ENCODE data around the gene NME1. TPM values are rescaled to one million over a fixed set of nuclear protein-coding genes. Genes with fewer than 3 reads are reported as not detected.

Gene NME1
- polyA plus RNA-seq, 1 donor (not counting 4 experiments of a cell fraction or from before 2014, with no cell fraction given), result 381 TPM

DNA sequence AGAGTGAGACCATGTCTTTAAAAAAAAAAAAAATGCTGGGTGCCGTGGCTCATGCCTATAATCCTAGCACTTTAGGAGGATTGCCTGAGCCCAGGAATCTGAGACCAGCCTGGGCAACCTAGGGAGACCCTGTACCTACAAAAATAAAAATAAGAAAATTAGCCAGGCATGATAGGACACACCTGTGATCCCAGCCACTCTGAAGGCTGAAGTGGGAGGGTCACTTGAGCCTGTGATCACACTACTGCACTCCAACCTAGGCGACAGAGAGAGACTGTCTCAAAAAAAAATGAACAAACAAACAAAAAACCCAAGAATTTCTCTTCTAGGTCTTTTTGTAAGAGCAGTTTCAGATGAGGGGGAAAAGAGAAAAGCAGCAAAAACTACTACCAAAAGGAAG, 47.5 kb downstream of the NME1 start:
- Histone ChIP-seq H3K4me1 (ENCODE audit: control insufficient read depth, extremely low read depth, insufficient read depth, low read length) (no peaks in the 10 kb centered on the region), H3K9ac (ENCODE audit: control insufficient read depth, extremely low read depth, insufficient read depth, low read length) (no peak overlapping the region), H3K4me3 (ENCODE audit: control insufficient read depth in 2 of 3, extremely low read depth in 1 of 3, insufficient read depth in 2 of 3, low read depth in 1 of 3, low read length in 3 of 3) (no peak overlapping the region), H3K9me1 (ENCODE audit: control insufficient read depth, extremely low read depth, insufficient read depth, low read length) (no peaks in the 10 kb centered on the region), H3K27me3 (ENCODE audit: control insufficient read depth, extremely low read depth, insufficient read depth, low read length) (no peaks in the 10 kb centered on the region), H2AFZ (ENCODE audit: control insufficient read depth, low read length) (no peak overlapping the region), H3K4me2 (ENCODE audit: control insufficient read depth, extremely low read depth, insufficient read depth, low read depth, low read length) (no peak overlapping the region), H4K20me1 (ENCODE audit: control insufficient read depth, extremely low read depth, insufficient read depth, low read length) (no peaks in the 10 kb centered on the region), H3K36me3 (ENCODE audit: control insufficient read depth in 2 of 2, extremely low read depth in 1 of 2, insufficient read depth in 2 of 2, low read length in 2 of 2) (peaks cover 7 to 14% of the 10 kb centered on the region in 2 experiments), H3K9me3 (ENCODE audit: control insufficient read depth, low read depth, low read length) (no peaks in the 10 kb centered on the region), H3K79me2 (ENCODE audit: control insufficient read depth, insufficient read depth, low read length) (no peaks in the 10 kb centered on the region), H3K27ac (ENCODE audit: control insufficient read depth, insufficient read depth, low read length) (no peak overlapping the region)
- no peak for DNase-seq (ENCODE audit: low read depth, low spot score)
- FAIRE-seq, result no peak
- TF ChIP-seq, protein P1, sequence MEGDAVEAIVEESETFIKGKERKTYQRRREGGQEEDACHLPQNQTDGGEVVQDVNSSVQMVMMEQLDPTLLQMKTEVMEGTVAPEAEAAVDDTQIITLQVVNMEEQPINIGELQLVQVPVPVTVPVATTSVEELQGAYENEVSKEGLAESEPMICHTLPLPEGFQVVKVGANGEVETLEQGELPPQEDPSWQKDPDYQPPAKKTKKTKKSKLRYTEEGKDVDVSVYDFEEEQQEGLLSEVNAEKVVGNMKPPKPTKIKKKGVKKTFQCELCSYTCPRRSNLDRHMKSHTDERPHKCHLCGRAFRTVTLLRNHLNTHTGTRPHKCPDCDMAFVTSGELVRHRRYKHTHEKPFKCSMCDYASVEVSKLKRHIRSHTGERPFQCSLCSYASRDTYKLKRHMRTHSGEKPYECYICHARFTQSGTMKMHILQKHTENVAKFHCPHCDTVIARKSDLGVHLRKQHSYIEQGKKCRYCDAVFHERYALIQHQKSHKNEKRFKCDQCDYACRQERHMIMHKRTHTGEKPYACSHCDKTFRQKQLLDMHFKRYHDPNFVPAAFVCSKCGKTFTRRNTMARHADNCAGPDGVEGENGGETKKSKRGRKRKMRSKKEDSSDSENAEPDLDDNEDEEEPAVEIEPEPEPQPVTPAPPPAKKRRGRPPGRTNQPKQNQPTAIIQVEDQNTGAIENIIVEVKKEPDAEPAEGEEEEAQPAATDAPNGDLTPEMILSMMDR (optimal IDR thresholded peaks at IDR 0.05 in 1 of 3, IDR thresholded peaks at IDR 0.05 in 1 of 3, conservative IDR thresholded peaks at IDR 0.05 in 1 of 3; ENCODE audit: extremely low read depth in 1 of 3, insufficient read depth in 2 of 3, low read length in 3 of 3), result no peak
- no peak for TF ChIP-seq EZH2 (IDR thresholded peaks at IDR 0.05; ENCODE audit: low read length)
- dilution Hi-C loops (cut with MboI; ENCODE audit: extremely low pct_ligation_motif_present, low sequenced_read_pairs), result no loop called here

DNA sequence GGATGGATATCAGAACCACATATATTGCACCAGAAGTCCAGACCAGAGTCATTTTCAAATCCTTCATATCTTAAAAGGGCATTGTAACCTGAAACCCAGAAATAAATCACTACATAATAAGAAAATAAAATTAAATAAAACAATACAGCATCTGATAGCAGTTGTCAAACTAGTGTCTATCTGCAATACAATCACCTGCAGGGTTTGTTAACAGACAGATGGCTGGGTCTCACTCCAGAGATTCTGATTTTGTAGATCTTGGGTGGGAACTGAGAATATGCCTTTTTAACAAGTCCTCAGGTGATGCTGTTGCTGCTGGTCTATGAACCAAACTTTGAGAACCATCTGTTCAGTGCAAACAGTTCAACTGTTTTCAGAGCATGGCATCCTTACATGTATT, 50.5 kb downstream of the NME1 start:
- H3K9me3 ChIP-seq (ENCODE audit: control insufficient read depth, low read depth, low read length), result no peaks in the 10 kb centered on the region
- FAIRE-seq (no peak), DNase-seq (ENCODE audit: low read depth, low spot score) (no peak)
- no peak overlapping the region for H2AFZ ChIP-seq (ENCODE audit: control insufficient read depth, low read length)
- H3K79me2 ChIP-seq (ENCODE audit: control insufficient read depth, insufficient read depth, low read length), result no peaks in the 10 kb centered on the region
- no peak overlapping the region for H3K27ac ChIP-seq (ENCODE audit: control insufficient read depth, insufficient read depth, low read length)
- peaks cover 9 to 14% of the 10 kb centered on the region in 2 experiments for H3K36me3 ChIP-seq (ENCODE audit: control insufficient read depth in 2 of 2, extremely low read depth in 1 of 2, insufficient read depth in 2 of 2, low read length in 2 of 2)
- H3K9me1 ChIP-seq (ENCODE audit: control insufficient read depth, extremely low read depth, insufficient read depth, low read length), result no peaks in the 10 kb centered on the region
- TF ChIP-seq, protein P1 (optimal IDR thresholded peaks at IDR 0.05 in 1 of 3, IDR thresholded peaks at IDR 0.05 in 1 of 3, conservative IDR thresholded peaks at IDR 0.05 in 1 of 3; ENCODE audit: extremely low read depth in 1 of 3, insufficient read depth in 2 of 3, low read length in 3 of 3), result no peak
- no peak for TF ChIP-seq EZH2 (IDR thresholded peaks at IDR 0.05; ENCODE audit: low read length)
- no peaks in the 10 kb centered on the region for H3K27me3 ChIP-seq (ENCODE audit: control insufficient read depth, extremely low read depth, insufficient read depth, low read length)
- H3K4me3 ChIP-seq (ENCODE audit: control insufficient read depth in 2 of 3, extremely low read depth in 1 of 3, insufficient read depth in 2 of 3, low read depth in 1 of 3, low read length in 3 of 3), result no peak overlapping the region
- H3K4me1 ChIP-seq (ENCODE audit: control insufficient read depth, extremely low read depth, insufficient read depth, low read length), result no peaks in the 10 kb centered on the region
- dilution Hi-C loops (cut with MboI; ENCODE audit: extremely low pct_ligation_motif_present, low sequenced_read_pairs), result no loop called here
- no peak overlapping the region for H3K4me2 ChIP-seq (ENCODE audit: control insufficient read depth, extremely low read depth, insufficient read depth, low read depth, low read length)
- H4K20me1 ChIP-seq (ENCODE audit: control insufficient read depth, extremely low read depth, insufficient read depth, low read length), result no peaks in the 10 kb centered on the region
- no peak overlapping the region for H3K9ac ChIP-seq (ENCODE audit: control insufficient read depth, extremely low read depth, insufficient read depth, low read length)

Other genes starting within 250 kb of the NME1 start
- gene SPAG9, start 32.7 kb upstream of the NME1 start, polyA plus RNA-seq, result 34.6 to 43.1 TPM (median 36.7 TPM) in 3 replicates
- 902 to 1,260 TPM (median 1,116 TPM) in 3 replicates for gene NME2, start 12.9 kb downstream of the NME1 start, polyA plus RNA-seq
- gene MBTD1, start 106.5 kb downstream of the NME1 start, polyA plus RNA-seq, result 2.5 to 7.0 TPM (median 4.5 TPM) in 3 replicates
- 21.1 to 42.7 TPM (median 27.5 TPM) in 3 replicates for gene UTP18, start 107.0 kb downstream of the NME1 start, polyA plus RNA-seq

Data from keratinocyte (primary cell).